Adrenal gland (tissue), 12 donors: ENCODE results near the gene MRPL53. TPM values are rescaled to one million over a fixed set of nuclear protein-coding genes. Genes with fewer than 3 reads are reported as not detected.

Source experiments
- DNase-seq, 7 donors: peaks; one replicate each; pipeline ENCODE4 v3.0.0-alpha.2; 2019 to 2020
- H3K27ac ChIP-seq, 5 donors: fragments of 200-600 bp; sonication (generic) in 4 of 5; 1 replicate in 3 of 5; 2 replicates in 2 of 5; pipeline versions ENCODE4 v1.5.1 to v1.8.0; 2016 to 2020; ENCODE audit warnings: mild to moderate bottlenecking in 1 of 5
- H3K27me3 ChIP-seq: fragments of 200-600 bp; 2 replicates; pipeline ENCODE4 v1.8.0; 2021
- H3K36me3 ChIP-seq, 2 donors: fragments of 200-600 bp; replicated peaks in 1 of 2; 1 replicate in 1 of 2; 2 replicates in 1 of 2; pipeline versions ENCODE4 v1.5.1 to v1.8.0; 2018 to 2022
- H3K4me1 ChIP-seq, 2 donors: fragments of 200-600 bp; replicated peaks in 1 of 2; 1 replicate in 1 of 2; 2 replicates in 1 of 2; pipeline versions ENCODE4 v1.5.1 to v1.8.0; 2018 to 2021
- H3K4me3 ChIP-seq, 4 donors: fragments of 200-600 bp; sonication (generic) in 3 of 4; one replicate each; pipeline ENCODE4 v1.5.1; 2016 to 2018
- H3K9me3 ChIP-seq, 3 donors: fragments of 200-600 bp; sonication (generic) in 1 of 3; replicated peaks in 1 of 3; 1 replicate in 2 of 3; 2 replicates in 1 of 3; pipeline versions ENCODE4 v1.5.1 to v1.8.0; 2016 to 2021
- POLR2A ChIP-seq, 2 donors: fragments of 450-650 bp; IDR thresholded peaks; one replicate each; pipeline ENCODE4 v1.6.1; 2017; ENCODE audit warnings: antibody characterized with exemption in 2 of 2, mild to moderate bottlenecking in 2 of 2, moderate library complexity in 1 of 2
- WGBS, 4 donors: extraction: QIAGEN DNeasy Blood & Tissue Kit in 2 of 4; methylation state at CpG; one replicate each; pipeline versions ENCODE4 v1.1.5 to v1.1.7; 2013 to 2017; 5-methylcytosine and 5-hydroxymethylcytosine counted together
- intact Hi-C, 2 donors: fragments of 100-400 bp; cut with DNase I; formaldehyde crosslinking; loops; one replicate each; pipeline versions ENCODE4 v1.14.1 to v1.15.0; 2022 to 2023
- polyA plus RNA-seq, 3 donors: library from polyadenylated mRNA; stranded (reverse); fragments of 200-250 nt in 2 of 3; fragments of 350-450 nt in 1 of 3; fragmentation: Illumina TruSeq in 1 of 3; extraction: RNeasy Lipid Tissue Mini Kit (QIAGEN cat#74804) in 1 of 3; gene quantifications; one replicate each; pipeline ENCODE4 v1.2.3, GENCODE V29; 2013 to 2014
- total RNA-seq, 9 donors: library from RNA; depleted of rRNA in 4 of 9; stranded (reverse); fragments of >200 nt in 4 of 9; fragments of 120-200 nt in 1 of 9; fragmentation: NEBNext Ultra II Directional in 1 of 9; extraction: Animal tissue kit (Norgen Biotek cat#: 25700) in 1 of 9; gene quantifications; one replicate each; pipeline versions ENCODE4 v1.1.0 to v1.2.4, GENCODE V29; 2013 to 2023
- TF ChIP-seq, protein P1 (sequence below), 6 experiments: fragments of 450-650 bp in 4 of 6; fragments of 200-600 bp in 2 of 6; sonication (generic) in 1 of 6; IDR thresholded peaks; 1 replicate in 5 of 6; 2 replicates in 1 of 6; pipeline versions ENCODE4 v1.5.1 to v1.8.0; 2016 to 2021; ENCODE audit warnings: antibody characterized with exemption in 6 of 6, mild to moderate bottlenecking in 2 of 6, moderate library complexity in 1 of 6
- donor health status: healthy with polysubstance abuse.
- donor health status: Bipolar disorder and iron deficiency.
- donor health status: DM: yes; HTN: yes; CAD: no.
- donor health status: DM: no; HTN: no; CAD: no.
- donor health status: DM: no; HTN: no; CAD: no.
- donor health status: DM: yes; HTN: yes; CAD: no.

Gene MRPL53
- total and polyA plus RNA-seq, 12 donors = 26.4 to 191 (median 135) TPM

GRCh38 chr2:74496997-74497776 is 24.7 kb upstream of the MRPL53 start:
- H3K27me3 ChIP-seq = peaks cover 36% of the 10 kb centered on the region
- intact Hi-C loops = no loop called here
- H3K4me1 ChIP-seq = peaks cover 6 to 25% of the 10 kb centered on the region in 2 donors
- TF ChIP-seq POLR2A (IDR thresholded peaks at IDR 0.05) = no peak
- TF ChIP-seq, protein P1, sequence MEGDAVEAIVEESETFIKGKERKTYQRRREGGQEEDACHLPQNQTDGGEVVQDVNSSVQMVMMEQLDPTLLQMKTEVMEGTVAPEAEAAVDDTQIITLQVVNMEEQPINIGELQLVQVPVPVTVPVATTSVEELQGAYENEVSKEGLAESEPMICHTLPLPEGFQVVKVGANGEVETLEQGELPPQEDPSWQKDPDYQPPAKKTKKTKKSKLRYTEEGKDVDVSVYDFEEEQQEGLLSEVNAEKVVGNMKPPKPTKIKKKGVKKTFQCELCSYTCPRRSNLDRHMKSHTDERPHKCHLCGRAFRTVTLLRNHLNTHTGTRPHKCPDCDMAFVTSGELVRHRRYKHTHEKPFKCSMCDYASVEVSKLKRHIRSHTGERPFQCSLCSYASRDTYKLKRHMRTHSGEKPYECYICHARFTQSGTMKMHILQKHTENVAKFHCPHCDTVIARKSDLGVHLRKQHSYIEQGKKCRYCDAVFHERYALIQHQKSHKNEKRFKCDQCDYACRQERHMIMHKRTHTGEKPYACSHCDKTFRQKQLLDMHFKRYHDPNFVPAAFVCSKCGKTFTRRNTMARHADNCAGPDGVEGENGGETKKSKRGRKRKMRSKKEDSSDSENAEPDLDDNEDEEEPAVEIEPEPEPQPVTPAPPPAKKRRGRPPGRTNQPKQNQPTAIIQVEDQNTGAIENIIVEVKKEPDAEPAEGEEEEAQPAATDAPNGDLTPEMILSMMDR (IDR thresholded peaks at IDR 0.05) = no peak
- peaks cover 0 to 19% of the 10 kb centered on the region in 2 donors for H3K36me3 ChIP-seq
- no peak for DNase-seq
- peak overlapping the region in 1 of 4 donors; percentile 39 for H3K4me3 ChIP-seq
- WGBS, 4 donors = 47 to 50% (median 48%) methylated on average over 19 of the region's 19 CpGs
- no peak overlapping the region for H3K27ac ChIP-seq
- no peaks in the 10 kb centered on the region for H3K9me3 ChIP-seq

DNA sequence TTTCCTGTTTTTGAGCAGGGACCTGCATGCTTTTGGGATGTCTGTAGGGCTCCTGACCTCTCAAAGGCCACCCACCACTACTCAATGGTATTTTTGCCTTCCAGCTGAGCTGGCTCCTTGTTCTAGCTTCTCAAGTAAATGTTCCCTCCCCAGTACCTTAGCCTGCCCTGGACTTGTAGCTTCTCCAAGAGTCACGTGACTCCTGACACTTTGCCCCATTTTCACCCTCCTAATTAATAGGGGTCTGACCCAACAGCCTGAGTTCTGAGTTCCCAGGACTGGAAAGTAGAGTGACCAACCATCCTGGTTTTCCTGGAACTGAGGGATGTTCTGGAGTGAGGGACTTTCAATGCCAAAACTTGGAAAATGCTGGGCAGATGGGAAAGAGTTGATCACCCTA is 23.0 kb upstream of the MRPL53 start:
- Histone ChIP-seq H3K27me3 (peaks cover 29% of the 10 kb centered on the region), H3K9me3 (no peaks in the 10 kb centered on the region), H3K36me3 (peaks cover 0 to 36% of the 10 kb centered on the region in 2 donors), H3K4me1 (peaks cover 6 to 25% of the 10 kb centered on the region in 2 donors), H3K27ac (no peak overlapping the region), H3K4me3 (no peak overlapping the region)
- intact Hi-C loops = no loop called here
- WGBS, 4 donors = 83 to 100% (median 90%) methylated on average over 1 of the region's 1 CpG
- DNase-seq = no peak
- no peak for TF ChIP-seq POLR2A (IDR thresholded peaks at IDR 0.05)
- TF ChIP-seq, protein P1 (IDR thresholded peaks at IDR 0.05) = no peak

DNA sequence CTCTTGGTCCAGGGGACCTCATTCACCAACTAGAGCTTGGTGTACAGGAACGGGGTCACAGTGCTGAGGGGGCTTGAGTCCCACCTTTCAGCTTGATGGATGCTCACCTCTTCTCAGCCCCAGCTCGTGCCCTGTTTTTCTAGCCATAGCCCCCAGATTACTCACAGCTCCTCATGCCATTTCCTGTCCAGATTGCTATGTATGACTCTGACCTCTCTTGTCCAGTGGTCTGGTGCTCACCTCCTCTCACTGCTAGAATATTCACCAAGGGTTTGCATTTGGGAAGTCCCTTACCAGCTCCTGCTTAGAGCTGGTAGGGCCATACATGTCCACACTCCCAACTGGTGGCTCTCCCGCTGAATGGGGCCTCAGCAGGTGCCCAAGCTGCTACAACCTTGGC is 21.1 kb upstream of the MRPL53 start:
- no peak overlapping the region for H3K4me3 ChIP-seq
- H3K9me3 ChIP-seq = no peaks in the 10 kb centered on the region
- H3K27ac ChIP-seq = no peak overlapping the region
- no peak for TF ChIP-seq POLR2A (IDR thresholded peaks at IDR 0.05)
- TF ChIP-seq, protein P1 (IDR thresholded peaks at IDR 0.05) = no peak
- no peak for DNase-seq
- peaks cover 6 to 14% of the 10 kb centered on the region in 2 donors for H3K4me1 ChIP-seq
- intact Hi-C loops = no loop called here
- peaks cover 12% of the 10 kb centered on the region for H3K27me3 ChIP-seq
- 86 to 100% (median 92%) methylated on average over 3 of the region's 3 CpGs for WGBS, 4 donors
- peaks cover 0 to 44% of the 10 kb centered on the region in 2 donors for H3K36me3 ChIP-seq

DNA sequence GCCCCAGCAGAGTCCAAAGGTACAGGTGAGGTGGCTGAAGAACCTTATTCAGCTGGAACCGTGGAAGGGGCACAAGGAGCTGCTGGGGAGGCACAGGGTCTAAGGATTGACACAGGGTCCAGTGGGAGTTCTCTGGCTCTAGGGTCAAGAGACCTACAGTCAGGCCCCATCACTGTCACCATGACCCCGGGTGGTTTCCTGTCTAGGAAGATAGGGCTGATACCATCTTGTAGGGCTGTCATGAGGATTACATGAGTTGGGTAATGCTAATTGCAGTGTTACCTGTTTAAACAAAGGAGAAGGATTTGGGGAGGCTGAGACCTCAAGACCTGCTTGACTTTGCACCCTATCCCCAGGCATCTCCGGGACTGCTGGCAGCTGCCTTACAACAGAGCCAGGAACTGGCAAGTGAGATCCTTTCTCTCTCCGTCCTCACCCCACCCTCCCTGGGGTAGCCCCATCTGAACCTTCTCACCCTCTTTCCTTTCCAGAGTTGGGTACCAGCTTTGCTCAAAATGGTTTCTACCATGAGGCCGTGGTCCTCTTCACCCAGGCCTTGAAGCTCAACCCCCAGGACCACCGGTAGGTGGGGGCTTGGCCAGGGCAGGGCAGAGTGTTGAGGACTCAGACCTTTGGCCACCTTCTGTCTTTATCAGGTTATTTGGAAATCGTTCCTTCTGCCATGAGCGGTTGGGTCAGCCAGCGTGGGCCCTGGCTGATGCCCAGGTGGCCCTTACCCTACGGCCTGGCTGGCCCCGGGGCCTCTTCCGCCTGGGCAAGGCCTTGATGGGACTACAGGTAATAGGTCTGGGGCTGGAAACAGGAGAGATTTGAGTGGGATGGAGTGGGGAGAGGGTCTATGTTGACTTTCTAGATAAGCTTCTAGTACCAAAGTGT is 19.4 kb upstream of the MRPL53 start:
- Histone ChIP-seq H3K4me1 (no peaks in the 10 kb centered on the region), H3K4me3 (no peak overlapping the region), H3K9me3 (no peaks in the 10 kb centered on the region), H3K36me3 (peaks cover 0 to 48% of the 10 kb centered on the region in 2 donors), H3K27me3 (no peaks in the 10 kb centered on the region), H3K27ac (no peak overlapping the region)
- no peak for DNase-seq
- 91 to 95% (median 94%) methylated on average over 7 to 12 of the region's 12 CpGs for WGBS, 4 donors
- TF ChIP-seq, protein P1 (IDR thresholded peaks at IDR 0.05) = no peak
- TF ChIP-seq POLR2A (IDR thresholded peaks at IDR 0.05) = no peak
- intact Hi-C loops = no loop called here
